HCT116 (cell line): ENCODE results near the gene PIEZO2.

ENCODE experiments used
- CTCF ChIP-seq, 3 experiments: fragments of 200-600 bp in 1 of 3; sonication (generic) in 1 of 3; IDR thresholded peaks in 2 of 3; conservative IDR thresholded peaks in 1 of 3; 2 replicates each; pipeline ENCODE4 v1.5.1; 2012 to 2017; ENCODE audit warnings: low read depth in 2 of 3, low read length in 2 of 3, antibody characterized with exemption in 1 of 3, borderline replicate concordance in 1 of 3, control low read depth in 1 of 3, mild to moderate bottlenecking in 1 of 3, mixed read lengths in 1 of 3, mixed run types in 1 of 3, moderate library complexity in 1 of 3; ENCODE audit not compliant: insufficient read depth in 1 of 3
- EZH2 ChIP-seq: fragments of 200-600 bp; sonication (generic); IDR thresholded peaks from 2 replicates; pipeline ENCODE4 v1.6.1; 2017; ENCODE audit warnings: antibody characterized with exemption, mixed run types
- JUND ChIP-seq: IDR thresholded peaks from 2 replicates; pipeline ENCODE4 v1.6.1; 2012
- MAX ChIP-seq: IDR thresholded peaks from 2 replicates; pipeline ENCODE4 v1.6.1; 2012
- TCF7L2 ChIP-seq: IDR thresholded peaks from 2 replicates; pipeline ENCODE4 v1.7.0; 2011; ENCODE audit warnings: borderline replicate concordance, inconsistent platforms; ENCODE audit not compliant: insufficient read depth, insufficient read length; ENCODE audit errors: extremely low read depth
- ZBTB33 ChIP-seq: IDR thresholded peaks from 2 replicates; pipeline ENCODE4 v1.6.1; 2011; ENCODE audit warnings: mild to moderate bottlenecking, low read length, moderate library complexity; ENCODE audit not compliant: insufficient replicate concordance; ENCODE audit errors: extremely low read depth

GRCh38 chr18:10805587-10806118 lies 343.7 kb downstream of the PIEZO2 start:
- TF ChIP-seq EZH2 (no peak), CTCF (IDR thresholded peaks at IDR 0.05 in 2 of 3, conservative IDR thresholded peaks at IDR 0.05 in 1 of 3; ENCODE audit: borderline replicate concordance in 1 of 3, insufficient read depth in 1 of 3, low read depth in 2 of 3, low read length in 2 of 3) (no peak), ZBTB33 (no peak), MAX (no peak), TCF7L2 (no peak), JUND (no peak)
